Urinary bladder (tissue), 4 donors: ENCODE results near the gene ANKRD55. TPM values are rescaled to one million over a fixed set of nuclear protein-coding genes. Genes with fewer than 3 reads are reported as not detected.
"Not testable (repeated sequence)": the region's sequence is repeated elsewhere in the genome, so short reads cannot be mapped to it uniquely, and the experiment has no call there.

Experiments
- DNase-seq: peaks from one replicate; pipeline ENCODE4 v3.0.0-alpha.2; 2015; ENCODE audit errors: extremely low spot score
- H3K27ac ChIP-seq: one replicate; pipeline ENCODE4 v1.5.1; 2013; ENCODE audit warnings: low read depth, mild to moderate bottlenecking, moderate library complexity
- H3K36me3 ChIP-seq: one replicate; pipeline ENCODE4 v1.6.1; 2013; ENCODE audit warnings: mild to moderate bottlenecking, moderate library complexity; ENCODE audit not compliant: insufficient read depth
- H3K4me1 ChIP-seq: one replicate; pipeline ENCODE4 v1.6.1; 2013; ENCODE audit warnings: mild to moderate bottlenecking, moderate library complexity; ENCODE audit not compliant: insufficient read depth
- H3K4me3 ChIP-seq: one replicate; pipeline ENCODE4 v1.5.1; 2013; ENCODE audit warnings: low read depth, low read length
- WGBS: extraction: QIAGEN DNeasy Blood & Tissue Kit; methylation state at CpG from one replicate; pipeline ENCODE4 v1.1.7; 2013; 5-methylcytosine and 5-hydroxymethylcytosine counted together
- polyA plus RNA-seq: library from polyadenylated mRNA; stranded (reverse); fragments of 200-250 nt; gene quantifications from one replicate; pipeline ENCODE4 v1.2.3, GENCODE V29; 2013
- total RNA-seq: library from RNA; depleted of rRNA; stranded (reverse); fragments of >200 nt; gene quantifications from one replicate; pipeline ENCODE4 v1.2.3, GENCODE V29; 2014
- donor health status: healthy with polysubstance abuse.
- donor health status: healthy.

The ANKRD55 gene
- total and polyA plus RNA-seq, 2 donors = 0.05 TPM; not detected in 1

DNA sequence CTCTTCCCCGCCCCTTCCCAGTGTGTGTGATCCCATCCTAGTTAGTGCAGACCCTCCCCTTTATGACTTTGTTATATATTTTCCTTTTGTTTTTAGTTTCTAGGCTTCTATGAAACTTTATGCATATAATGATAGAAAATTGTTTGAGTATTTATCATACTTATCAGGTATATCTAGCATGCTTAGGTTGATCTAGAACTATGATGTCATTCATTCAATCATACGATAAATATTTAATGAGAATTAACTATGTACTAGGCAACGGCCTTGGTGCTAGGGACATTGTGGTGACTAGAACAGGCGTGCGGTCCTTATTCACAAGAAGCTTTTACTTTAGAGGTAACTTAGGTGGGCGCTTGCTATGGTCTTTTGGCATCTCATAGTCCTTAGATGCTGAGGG, 13.6 kb upstream of the ANKRD55 start:
- 97% methylated on average over 6 of the region's 6 CpGs for WGBS
- H3K36me3 ChIP-seq = no peaks in the 10 kb centered on the region
- H3K27ac ChIP-seq = no peak overlapping the region
- no peaks in the 10 kb centered on the region for H3K4me1 ChIP-seq
- DNase-seq = no peak
- H3K4me3 ChIP-seq = no peak overlapping the region

DNA sequence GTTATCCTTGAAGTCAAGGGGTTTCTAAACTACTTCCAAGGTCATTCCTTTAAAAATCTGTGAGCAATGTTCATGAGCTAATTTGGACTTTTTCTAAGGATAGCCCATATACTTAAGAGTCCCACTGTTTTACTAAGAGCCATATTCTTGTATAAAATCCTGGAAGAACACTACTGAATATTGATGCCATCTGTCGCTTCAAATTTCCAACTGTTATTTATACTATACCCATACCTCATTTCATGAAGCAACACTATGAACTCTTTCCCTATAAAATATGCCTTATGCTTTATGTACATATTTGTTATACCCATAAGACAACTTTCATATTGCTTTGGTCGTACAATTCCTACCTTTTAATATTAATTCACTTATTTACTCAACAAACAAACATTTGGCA, 12.4 kb upstream of the ANKRD55 start:
- H3K27ac ChIP-seq = no peak overlapping the region
- no peak overlapping the region for H3K4me3 ChIP-seq

DNA sequence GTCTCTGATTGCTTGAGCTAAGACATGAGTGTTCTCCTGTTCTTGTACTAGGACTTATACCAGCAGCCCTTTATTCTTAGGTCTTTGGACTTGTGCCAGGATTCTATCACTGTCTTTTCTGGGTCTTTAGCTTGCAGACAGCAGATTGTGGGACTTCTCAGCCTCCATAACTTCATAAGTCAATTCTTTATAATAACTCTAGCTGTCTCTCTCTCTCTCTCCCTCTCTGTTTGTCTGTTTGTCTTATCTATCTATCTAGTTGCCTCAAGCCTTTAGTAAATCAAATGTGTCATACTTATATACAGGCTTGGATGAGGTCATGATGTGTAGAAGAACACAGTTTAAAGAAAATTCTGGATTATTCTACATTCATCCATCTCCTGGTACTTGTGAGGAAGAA, 11.5 kb upstream of the ANKRD55 start:
- no peaks in the 10 kb centered on the region for H3K4me1 ChIP-seq
- no peak overlapping the region for H3K4me3 ChIP-seq
- no peak for DNase-seq
- H3K36me3 ChIP-seq = no peaks in the 10 kb centered on the region
- no peak overlapping the region for H3K27ac ChIP-seq

More for the DNA sequence above, 12.4 kb upstream of the ANKRD55 start:
- no peaks in the 10 kb centered on the region for H3K36me3 ChIP-seq
- DNase-seq = no peak
- no peaks in the 10 kb centered on the region for H3K4me1 ChIP-seq
- whole genome bisulfite sequencing = 92% methylated on average over 2 of the region's 2 CpGs

DNA sequence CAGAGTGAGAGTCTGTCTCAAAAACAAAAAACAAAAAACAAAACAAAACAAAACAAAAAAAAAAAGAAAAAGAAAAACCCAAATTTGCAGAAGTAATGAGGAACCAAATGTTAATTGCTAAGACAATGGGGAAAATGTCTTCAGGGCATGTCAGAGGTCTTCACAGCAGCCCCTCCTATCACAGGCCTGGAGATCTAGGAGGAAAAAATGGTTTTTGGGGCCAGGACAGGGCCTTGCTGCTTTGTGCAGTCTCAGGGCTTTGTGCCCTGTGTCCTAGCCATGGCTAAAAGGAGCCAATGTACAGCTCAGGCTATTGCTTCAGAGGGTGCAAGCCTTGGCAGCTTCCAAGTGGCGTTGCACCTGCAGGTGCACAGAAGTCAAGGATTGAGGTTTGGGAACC, 9.1 kb upstream of the ANKRD55 start:
- 78% methylated on average over 1 of the region's 1 CpG for WGBS
- H3K4me3 ChIP-seq, H3K4me1 ChIP-seq, H3K27ac ChIP-seq, DNase-seq, H3K36me3 ChIP-seq: not testable (repeated sequence)

DNA sequence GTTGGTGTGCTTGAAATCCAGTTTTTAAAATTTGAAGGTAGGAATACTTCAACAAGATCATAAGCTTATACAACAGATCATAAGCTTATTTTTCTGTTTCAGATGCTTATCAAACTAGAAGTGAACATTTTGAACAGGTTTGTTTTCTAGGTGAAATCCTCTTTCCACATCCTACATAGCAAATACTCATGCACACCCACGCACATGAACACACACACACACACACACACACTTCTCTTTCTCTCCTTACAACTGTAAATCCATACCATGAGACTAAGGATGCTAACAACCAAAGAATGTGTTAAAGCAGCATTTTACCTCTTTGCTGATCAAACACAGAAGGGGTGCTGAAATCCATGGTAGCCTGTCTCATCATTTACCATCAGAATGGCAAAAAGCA, 592 bp downstream of the ANKRD55 start:
- DNase-seq = no peak
- Histone ChIP-seq H3K4me1 (no peaks in the 10 kb centered on the region), H3K36me3 (no peaks in the 10 kb centered on the region), H3K27ac (no peak overlapping the region), H3K4me3 (no peak overlapping the region)
- 81% methylated on average over 1 of the region's 1 CpG for WGBS

DNA sequence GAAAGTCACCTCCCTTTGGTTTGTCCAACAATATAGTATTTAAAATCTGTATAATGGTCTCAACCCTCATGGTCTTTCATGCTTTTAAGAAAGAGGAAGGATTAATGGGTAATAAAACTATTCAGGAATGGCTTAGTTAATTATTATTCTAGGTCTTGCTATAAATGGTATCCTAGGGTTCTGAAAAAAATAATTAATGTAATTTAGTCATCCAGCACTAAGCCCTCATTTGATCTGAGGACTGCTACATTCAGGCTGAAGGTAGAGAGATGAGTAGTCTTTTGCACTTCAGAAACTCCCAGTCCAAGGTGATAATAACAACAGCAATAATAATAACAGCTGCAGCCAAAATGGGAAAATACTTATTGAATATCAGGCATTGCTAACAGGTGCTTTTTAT, 2.6 kb downstream of the ANKRD55 start:
- no peaks in the 10 kb centered on the region for H3K4me1 ChIP-seq
- H3K36me3 ChIP-seq = no peaks in the 10 kb centered on the region
- H3K4me3 ChIP-seq = no peak overlapping the region
- no peak overlapping the region for H3K27ac ChIP-seq
- no peak for DNase-seq

DNA sequence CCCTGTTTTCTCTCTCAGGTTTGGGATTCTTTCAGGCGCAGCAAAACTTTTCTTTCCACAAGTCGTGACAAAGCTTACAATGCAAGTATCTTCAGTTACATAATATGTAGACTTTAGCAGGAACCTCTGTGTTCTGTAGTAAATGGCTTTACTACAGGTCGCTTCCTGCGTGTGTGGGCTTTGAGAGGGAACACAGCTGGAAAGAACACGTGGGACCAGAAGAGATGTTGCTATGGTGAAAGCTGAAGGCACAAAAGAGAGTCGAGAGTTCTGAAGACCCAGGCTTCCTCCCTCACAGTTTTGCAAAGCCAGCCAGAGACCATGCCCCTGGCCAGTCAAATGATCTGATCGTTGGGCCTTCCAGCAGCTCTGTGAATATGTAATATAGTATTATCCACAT, 4.0 kb downstream of the ANKRD55 start:
- peak; percentile 65 for DNase-seq
- Histone ChIP-seq H3K36me3 (no peaks in the 10 kb centered on the region), H3K27ac (no peak overlapping the region), H3K4me1 (no peaks in the 10 kb centered on the region), H3K4me3 (no peak overlapping the region)
- WGBS = 42% methylated on average over 7 of the region's 7 CpGs

DNA sequence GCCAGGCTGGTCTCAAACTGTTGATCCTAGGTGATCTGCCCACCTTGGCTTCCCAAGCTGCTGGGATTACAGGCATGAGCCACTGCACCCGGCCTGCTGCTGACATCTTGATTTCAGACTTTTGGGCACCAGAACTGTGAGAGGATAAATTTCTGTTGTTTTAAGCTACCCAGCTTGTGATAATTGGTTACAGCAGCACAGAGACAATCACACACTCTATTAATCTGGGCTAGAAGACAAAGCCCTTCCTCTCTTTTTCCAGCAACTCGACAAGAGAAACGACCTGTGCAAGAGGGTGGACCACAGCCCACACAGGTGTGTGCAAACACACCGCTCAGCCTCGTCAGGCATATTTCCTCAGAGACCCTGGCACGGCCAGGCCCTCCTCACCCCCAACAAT, 4.5 kb downstream of the ANKRD55 start:
- DNase-seq = no peak
- no peaks in the 10 kb centered on the region for H3K36me3 ChIP-seq
- 70% methylated on average over 6 of the region's 6 CpGs for WGBS
- no peak overlapping the region for H3K27ac ChIP-seq
- no peak overlapping the region for H3K4me3 ChIP-seq
- H3K4me1 ChIP-seq = no peaks in the 10 kb centered on the region

DNA sequence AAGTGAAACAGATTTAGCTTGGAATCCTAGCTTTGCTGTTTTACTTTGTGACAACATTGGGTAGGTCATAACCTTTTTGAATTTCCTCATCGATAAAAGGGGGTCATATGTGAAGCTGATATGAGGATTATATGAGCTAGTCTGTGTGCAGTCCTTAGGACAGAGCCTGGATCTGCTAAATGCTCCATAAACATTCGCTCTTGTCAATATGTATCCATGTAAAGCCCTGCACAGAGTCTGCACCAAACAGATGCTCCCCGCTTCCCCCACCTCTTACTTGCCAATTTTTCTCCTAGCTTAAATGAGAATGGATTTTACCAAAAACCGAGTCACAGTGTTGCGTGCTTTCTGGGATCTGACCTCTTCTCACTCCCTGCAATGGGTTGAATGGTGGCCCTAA, 5.4 kb downstream of the ANKRD55 start:
- Histone ChIP-seq H3K27ac (no peak overlapping the region), H3K4me3 (no peak overlapping the region), H3K4me1 (no peaks in the 10 kb centered on the region), H3K36me3 (no peaks in the 10 kb centered on the region)
- no peak for DNase-seq
- WGBS = 58% methylated on average over 5 of the region's 5 CpGs

DNA sequence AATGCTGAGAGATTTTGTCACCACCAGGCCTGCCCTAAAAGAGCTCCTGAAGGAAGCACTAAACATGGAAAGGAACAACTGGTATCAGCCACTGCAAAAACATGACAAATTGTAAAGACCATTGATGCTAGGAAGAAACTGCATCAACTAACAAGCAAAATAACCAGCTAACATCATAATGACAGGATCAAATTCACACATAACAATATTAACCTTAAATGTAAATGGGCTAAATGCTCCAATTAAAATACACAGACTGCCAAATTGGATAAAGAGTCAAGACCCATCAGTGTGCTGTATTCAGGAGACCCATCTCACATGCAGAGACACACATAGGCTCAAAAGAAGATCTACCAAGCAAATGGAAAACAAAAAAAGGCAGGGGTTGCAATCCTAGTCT, 9.8 kb downstream of the ANKRD55 start:
- not testable (repeated sequence) for H3K4me3 ChIP-seq, H3K4me1 ChIP-seq, H3K36me3 ChIP-seq, DNase-seq, H3K27ac ChIP-seq

DNA sequence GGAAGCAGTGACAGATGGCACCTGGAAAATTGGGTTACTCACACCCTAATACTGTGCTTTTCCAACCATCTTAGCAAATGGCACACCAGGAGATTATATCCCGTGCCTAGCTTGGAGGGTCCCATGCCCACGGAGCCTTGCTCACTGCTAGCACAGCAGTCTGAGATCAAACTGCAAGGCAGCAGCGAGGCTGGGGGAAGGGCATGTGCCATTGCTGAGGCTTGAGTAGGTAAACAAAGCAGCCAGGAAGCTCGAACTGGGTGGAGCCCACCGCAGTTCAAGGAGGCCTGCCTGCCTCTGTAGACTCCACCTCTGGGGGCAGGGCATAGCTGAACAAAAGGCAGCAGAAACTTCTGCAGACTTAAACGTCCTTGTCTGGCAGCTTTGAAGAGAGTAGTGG, 11.5 kb downstream of the ANKRD55 start:
- WGBS = 82% methylated on average over 6 of the region's 6 CpGs
- not testable (repeated sequence) for H3K4me1 ChIP-seq, DNase-seq, H3K4me3 ChIP-seq, H3K36me3 ChIP-seq, H3K27ac ChIP-seq

DNA sequence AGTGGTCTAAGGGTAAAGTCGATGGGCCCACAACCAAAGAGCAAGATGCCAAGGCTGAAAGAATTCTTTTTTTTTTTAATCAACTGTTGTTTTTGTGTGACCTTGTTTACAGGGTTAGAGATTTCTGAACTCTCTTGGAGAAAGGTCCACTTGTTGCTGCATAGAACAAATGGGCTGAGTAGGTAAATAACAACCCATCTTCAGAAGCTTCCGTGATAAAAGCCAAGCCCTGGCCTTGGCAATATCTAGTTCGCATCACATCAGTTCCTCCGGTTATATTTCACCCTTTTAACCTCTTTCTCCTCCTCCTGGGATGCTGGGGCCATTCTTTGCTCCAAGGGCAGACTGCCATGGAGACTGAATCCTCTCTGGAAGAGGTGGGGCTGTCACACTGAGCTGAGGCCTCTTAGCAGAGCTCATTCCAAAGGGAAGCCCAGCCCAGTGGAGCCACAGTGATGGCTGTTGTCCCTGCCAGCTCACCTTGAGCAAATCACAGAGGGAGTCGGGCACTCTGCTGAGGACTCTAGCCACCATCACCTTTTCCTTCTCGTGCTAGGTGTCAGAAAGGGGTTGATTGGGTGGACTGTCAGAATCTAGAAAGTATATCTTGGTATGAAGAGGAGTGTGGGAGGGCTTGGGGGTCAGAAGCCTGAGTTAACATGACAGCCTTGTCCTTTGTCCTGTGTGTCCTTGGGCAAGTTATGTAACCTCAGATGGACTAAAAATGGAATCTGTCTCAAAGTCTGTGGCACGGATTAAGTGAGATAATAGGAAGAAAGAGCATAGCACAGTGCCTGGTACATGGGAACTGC, 17.9 kb downstream of the ANKRD55 start:
- H3K4me3 ChIP-seq = no peak overlapping the region
- H3K36me3 ChIP-seq = no peaks in the 10 kb centered on the region
- H3K4me1 ChIP-seq = no peaks in the 10 kb centered on the region
- DNase-seq = no peak
- 89% methylated on average over 7 of the region's 7 CpGs for WGBS
- H3K27ac ChIP-seq = no peak overlapping the region

DNA sequence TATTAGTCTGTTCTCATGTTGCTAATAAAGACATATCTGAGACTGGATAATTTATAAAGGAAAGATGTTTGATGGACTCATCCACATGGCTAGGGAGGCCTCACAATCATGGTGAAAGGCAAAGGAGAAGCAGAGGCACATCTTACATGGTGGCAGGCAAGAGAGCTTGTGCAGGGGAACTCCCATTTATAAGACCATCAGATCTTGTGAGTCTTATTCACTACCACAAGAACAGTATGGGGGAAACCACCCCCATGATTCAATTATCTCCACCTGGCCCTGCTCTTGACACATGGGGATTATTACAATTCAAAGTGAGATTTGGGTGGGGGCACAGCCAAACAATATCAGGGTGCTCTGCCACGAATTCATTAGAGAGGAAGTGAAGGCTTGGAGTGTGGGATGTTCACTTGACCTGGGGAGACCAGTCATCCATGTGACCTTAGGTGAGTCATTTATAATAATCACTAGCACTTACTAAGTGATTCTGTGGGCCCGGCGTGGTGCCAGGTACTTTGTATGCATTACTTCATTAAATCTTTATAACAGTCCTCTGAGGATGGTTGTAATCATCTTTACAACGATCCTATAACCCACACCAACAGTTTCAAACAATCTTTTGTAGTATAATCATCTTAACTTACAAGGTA, 19.1 kb downstream of the ANKRD55 start:
- H3K27ac ChIP-seq, H3K36me3 ChIP-seq, DNase-seq, H3K4me3 ChIP-seq, H3K4me1 ChIP-seq: not testable (repeated sequence)
- WGBS = 87% methylated on average over 4 of the region's 4 CpGs

DNA sequence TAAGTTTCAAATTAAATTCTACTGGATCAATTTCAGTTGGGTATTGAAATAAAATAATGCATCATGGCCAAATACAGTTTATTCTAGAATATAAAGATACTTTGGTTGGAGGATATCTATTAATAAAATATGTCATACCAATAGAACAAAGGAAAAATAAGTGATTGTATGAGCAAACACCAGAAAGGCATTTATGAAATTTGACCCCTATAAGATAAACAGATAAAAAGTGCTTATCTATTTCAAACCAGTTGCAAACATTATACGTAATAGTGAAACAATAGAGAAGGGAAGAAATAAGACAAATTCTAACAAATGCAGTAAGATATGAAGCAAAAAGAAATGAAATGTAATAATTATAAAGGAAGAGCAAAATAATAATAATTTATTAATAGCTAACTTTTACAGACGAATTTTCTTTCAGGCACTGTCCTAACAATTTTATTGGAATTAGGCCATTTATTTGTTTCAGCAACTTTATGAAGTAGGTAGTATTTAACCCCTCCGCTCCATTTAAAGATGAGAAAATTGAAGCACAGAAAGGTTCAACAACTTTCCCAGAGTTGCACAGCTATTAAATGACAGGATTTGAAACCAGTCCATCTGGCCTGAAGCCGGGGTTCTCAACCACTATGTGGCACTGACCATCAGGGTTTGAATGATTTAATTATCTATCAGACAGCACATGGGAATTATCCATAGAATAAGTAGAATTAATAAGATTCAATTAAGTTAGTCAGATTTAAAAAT, 20.8 kb downstream of the ANKRD55 start:
- H3K27ac ChIP-seq = no peak overlapping the region
- no peaks in the 10 kb centered on the region for H3K4me1 ChIP-seq
- no peak for DNase-seq
- WGBS = 66% methylated on average over 4 of the region's 4 CpGs
- H3K36me3 ChIP-seq = no peaks in the 10 kb centered on the region
- H3K4me3 ChIP-seq = no peak overlapping the region
